GM18907 (cell line): ENCODE data around the gene LGALS7.

Source experiments
- ATAC-seq: cut with Tn5 transposase; IDR thresholded peaks from one replicate; pipeline ENCODE4 v1.9.1; 2021; ENCODE audit warnings: mild to moderate bottlenecking, moderate library complexity; ENCODE audit not compliant: unreplicated experiment

Gene LGALS7

DNA sequence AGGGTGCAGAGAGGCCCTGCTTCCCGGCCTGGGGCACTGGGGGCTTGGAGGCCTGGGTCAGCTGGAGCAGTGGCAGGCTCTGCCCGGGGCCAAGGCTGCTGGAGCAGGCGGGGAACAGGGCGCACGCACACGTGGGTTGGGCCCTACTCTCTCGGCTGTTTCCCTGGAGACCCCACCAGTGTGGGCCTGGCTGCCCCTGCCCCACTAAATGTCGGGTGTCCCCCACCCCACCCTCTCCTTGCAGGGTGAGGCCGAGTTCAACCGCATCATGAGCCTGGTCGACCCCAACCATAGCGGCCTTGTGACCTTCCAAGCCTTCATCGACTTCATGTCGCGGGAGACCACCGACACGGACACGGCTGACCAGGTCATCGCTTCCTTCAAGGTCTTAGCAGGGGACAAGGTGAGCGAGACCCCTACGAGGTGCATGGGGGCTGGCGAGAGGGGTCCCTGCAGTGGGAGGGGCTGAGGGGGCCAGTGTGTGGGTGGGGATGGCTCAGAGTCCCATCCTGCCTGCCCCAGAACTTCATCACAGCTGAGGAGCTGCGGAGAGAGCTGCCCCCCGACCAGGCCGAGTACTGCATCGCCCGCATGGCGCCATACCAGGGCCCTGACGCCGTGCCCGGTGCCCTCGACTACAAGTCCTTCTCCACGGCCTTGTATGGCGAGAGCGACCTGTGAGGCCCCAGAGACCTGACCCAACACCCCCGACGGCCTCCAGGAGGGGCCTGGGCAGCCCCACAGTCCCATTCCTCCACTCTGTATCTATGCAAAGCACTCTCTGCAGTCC, 44.4 kb downstream of the LGALS7 start:
- no peak for ATAC-seq

DNA sequence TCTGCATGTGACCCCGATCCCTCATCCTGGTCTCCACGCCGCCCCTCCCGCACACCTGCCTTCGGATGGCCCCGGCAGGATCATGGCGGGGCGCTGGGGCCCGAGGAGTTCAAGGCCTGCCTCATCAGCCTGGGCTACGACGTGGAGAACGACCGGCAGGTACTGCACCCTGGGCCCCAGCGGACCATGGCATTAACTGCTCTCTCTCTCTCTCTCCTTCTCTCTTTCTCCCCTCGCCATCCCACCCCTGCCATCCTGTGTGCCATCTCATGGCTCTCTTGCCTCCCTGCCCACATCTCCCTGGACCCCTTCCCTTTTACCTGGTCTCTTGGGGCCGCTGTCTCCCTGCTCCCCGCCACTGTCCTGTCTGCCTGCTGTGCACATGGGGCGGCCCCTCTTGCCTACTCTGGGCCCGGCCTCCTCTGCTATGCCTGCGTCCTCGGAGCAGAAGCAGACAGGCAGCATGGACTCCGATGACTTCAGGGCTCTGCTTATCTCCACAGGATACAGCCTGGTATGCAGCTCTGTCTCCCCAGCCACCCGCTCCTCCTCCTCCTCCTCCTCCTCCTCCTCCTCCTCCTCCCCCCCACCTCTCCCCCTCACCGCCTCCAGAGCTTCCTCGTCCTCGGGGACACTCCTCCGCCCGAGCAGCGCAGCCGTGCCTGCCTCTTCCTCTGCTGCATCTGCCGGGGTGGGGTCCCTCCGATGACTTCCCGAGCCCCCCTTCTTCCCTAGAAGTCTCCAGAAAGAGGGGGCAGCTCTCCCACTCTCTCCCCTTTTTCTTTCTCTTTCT, 45.3 kb downstream of the LGALS7 start:
- no peak for ATAC-seq

DNA sequence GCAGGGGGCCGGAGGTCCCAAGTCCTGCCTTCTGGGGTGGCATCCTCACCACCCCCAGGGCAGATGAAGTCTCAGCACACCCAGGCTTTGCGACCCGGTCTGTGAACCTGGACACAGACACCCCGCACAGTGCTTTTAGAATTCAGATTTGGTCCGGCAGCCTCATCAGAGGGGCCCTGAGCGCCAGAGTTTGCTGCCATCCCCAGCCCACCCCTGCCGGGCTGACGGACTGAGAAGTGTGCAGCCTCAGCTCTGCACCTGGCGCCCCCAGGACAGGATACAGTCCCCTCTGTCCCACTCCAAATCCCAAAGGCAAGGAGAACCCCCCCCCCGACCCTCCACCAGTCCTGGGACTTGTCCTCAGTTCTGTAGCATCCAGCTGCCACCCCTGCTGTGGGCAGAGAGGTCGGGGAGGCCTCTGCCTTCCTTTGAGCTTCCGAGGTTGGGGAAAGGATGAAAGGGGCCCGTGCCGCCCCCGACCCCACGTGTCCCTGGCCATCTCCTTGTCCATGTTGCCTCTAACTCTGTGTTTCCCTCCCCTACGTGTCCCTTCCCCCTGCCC, 45.9 kb downstream of the LGALS7 start:
- no peak for ATAC-seq

DNA sequence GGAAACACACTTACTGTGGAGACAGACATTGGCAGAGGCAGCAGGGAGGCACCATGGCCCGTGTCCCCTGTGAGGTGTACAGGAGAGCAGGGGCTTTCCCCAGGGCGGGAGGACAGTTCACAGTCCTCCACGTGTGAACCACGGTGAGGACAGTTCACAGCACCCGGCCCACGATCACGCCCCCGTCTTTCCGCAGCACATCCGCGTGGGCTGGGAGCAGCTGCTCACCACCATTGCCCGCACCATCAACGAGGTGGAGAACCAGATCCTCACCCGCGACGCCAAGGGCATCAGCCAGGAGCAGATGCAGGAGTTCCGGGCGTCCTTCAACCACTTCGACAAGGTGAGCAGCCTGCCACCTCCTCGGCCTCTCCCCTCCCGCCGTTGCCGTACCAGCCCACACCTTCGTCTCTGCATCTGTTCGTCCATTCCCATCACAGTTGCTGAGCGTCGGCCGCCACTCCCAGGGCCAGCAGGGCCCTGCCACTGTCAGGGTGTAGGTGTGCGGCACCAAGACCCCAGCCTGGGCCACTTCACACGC, 46.5 kb downstream of the LGALS7 start:
- no peak for ATAC-seq

DNA sequence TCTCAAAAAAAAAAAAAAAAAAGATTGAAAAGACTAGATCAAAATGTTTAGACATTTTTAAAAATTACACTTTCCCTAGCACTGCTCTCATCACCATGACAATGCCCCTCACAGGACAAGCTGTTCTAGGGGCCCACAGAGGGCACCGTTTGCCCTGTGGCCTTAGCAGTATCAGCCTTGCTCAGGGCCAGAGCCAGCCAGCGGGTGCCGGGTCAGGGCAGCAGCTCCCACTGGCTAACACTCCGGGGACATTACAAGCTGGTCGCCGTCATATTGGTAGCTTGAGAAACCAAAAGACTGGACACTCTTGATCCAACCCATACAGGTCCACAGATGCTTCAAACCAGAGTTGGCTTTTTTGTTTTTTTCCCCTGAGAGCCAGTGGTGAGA, 47.0 kb downstream of the LGALS7 start:
- ATAC-seq = no peak

DNA sequence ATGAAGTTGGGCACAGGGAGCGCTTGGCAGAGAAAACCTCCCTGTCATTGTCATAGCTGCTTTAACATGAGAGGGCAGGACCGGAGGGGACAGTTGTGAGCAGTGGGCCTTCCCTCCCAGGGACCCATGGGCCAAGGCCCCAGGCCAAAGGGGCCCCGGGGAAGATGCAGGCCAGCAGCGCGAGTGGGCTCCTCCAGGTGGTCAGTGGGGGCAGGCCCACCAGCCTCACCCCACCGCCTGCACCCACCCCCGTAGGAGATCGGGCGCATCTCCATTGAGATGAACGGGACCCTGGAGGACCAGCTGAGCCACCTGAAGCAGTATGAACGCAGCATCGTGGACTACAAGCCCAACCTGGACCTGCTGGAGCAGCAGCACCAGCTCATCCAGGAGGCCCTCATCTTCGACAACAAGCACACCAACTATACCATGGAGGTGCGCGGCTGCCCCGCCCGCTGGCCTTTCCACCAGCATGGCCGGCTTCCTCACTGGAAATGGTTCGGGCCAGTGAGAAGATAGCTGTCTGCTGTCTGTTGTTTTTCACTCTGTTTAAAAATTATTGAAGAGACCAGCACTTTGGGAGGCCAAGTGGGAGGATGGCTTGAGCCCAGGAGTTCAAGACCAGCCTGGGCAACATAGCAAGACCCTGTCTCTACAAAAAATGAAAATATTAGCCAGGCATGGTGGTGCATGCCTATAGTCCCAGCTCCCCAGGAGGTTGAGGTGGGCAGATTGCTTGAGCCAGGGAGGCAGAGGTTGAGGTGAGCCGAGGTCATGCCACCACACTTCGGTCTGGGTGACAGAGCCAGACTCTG, 47.6 kb downstream of the LGALS7 start:
- no peak for ATAC-seq

DNA sequence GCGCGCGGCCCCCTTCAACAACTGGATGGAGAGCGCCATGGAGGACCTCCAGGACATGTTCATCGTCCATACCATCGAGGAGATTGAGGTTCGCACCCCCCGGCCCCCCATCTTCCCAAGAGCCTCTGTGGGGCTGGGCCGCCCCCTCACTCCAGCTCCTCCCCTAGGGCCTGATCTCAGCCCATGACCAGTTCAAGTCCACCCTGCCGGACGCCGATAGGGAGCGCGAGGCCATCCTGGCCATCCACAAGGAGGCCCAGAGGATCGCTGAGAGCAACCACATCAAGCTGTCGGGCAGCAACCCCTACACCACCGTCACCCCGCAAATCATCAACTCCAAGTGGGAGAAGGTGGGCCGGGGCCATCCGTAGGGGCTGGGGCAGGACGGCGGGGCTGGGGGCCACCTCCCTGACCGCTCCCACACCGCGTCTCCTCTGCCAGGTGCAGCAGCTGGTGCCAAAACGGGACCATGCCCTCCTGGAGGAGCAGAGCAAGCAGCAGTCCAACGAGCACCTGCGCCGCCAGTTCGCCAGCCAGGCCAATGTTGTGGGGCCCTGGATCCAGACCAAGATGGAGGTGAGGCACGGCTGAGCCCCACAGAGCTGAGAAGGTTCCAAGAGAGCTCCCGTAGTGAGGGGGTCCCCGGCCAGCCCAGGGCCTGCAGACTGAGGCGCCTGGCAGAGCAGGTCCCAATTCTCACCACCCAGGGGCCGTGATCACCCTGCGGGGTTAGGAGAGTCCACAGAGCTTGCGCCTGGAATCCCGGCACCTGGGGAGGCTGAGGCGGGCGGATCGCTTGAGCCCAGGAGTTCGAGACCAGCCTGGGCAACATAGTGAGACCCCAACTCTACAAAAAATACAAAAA, 49.1 kb downstream of the LGALS7 start:
- no peak for ATAC-seq

DNA sequence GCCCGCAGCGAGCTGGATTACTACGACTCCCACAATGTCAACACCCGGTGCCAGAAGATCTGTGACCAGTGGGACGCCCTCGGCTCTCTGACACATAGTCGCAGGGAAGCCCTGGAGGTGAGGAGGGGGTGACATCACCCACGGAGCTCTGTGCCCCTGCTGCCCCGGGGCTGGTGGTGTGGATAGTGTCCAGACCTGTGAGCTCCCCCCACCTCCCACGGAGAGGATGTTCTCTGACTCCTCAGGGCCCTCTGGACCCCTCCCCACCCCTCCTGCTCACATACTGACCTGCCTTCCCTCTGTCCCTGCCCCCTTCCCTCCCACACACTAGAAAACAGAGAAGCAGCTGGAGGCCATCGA, 49.7 kb downstream of the LGALS7 start:
- ATAC-seq = no peak

DNA sequence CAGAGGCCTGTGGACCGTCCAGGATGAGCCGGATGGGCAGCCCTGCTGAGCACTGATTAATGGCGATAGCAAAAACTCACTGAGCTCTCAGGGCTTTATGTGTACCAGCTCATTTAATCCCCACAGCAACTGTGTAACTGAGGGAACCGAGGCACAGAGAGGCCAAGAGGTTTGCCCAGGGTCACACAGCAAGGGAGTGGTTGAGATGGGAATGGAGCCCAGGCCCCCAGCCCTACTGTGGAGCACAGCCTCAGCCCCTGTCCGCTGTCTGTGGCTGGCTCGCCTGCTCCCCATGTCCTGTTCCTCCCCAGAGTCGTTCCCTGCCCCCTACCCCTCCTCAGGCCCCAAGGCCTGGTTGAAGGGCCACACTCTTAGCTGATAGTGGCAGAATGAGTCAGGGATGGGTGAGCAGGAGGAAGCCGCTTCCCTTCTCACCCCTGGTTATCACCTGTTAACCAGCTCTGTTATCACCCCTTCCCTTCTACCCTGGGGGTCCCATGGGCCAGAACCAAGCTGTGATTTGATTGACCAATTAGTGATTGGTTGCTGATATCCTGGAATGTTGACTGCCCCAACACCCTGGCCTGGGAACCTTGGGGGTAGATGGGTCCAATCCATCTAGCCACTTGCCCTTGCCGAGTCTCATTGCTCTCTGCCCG, 50.2 kb downstream of the LGALS7 start:
- no peak for ATAC-seq

DNA sequence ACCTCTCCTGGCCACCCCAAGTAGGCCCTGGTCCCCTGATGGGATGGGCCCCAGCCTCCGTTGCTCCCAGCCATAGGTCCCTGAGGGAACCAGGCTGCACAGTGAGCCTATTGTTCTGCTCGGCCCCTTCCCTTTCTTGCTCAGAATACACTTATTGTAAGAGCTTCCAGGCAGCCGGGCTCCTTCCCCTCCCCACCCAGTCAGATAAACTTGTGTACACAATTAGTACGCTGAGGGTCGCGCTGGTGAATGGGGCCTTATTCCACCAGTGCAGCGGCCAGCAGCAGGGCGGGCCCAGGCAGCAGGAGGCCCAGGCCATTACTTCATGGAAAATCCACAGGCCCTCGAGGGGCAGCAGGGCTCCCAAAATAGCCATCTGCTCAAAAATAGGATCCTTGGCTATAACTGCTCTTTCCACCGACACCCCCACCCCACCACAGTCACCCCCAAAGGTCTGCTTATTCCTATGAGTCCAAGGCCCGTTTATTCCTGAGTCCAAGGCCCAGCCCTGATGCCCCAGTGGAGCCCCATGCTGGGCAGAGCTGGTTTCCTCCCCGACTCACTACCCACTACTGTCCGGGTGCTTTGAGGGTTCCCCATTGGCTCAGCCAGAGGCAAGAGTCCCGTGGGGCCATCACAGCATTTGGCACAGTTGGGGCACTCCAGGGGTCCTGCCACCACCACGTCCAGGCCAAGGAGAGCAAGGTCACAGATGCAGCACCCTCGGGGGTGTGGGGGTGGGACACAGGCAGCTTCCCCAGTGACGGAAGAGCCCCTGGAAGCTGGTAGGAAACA, 51.1 kb downstream of the LGALS7 start:
- ATAC-seq = no peak

DNA sequence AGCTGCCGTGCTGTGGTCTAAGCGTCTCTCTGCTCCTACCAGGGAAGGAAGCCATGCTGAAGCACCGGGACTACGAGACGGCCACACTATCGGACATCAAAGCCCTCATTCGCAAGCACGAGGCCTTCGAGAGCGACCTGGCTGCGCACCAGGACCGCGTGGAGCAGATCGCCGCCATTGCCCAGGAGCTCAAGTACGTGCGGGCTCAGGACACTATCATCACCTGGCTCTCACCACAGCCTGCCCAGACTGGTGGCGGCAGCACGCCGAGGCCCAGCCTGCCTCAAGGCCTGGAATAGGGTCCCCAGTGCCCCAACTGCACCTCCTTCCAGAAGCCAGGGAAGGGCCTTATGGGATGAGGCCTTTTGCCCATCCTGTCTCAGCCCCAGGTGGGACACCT, 51.8 kb downstream of the LGALS7 start:
- ATAC-seq = no peak
